Left lung (tissue), 10 donors: ENCODE results near the gene SLCO3A1. TPM values are rescaled to one million over a fixed set of nuclear protein-coding genes. Genes with fewer than 3 reads are reported as not detected.
"Not testable (repeated sequence)": the region's sequence is repeated elsewhere in the genome, so short reads cannot be mapped to it uniquely, and the experiment has no call there.

ENCODE experiments used
- ATAC-seq: fragments of 200-7000 bp; cut with Tn5 transposase; one replicate; pipeline ENCODE4 v1.9.1; 2020; ENCODE audit warnings: moderate library complexity
- DNase-seq, 4 donors: peaks; one replicate each; pipeline ENCODE4 v3.0.0-alpha.2; 2013 to 2020
- H3K27ac ChIP-seq, 2 donors: fragments of 200-600 bp; sonication (generic) in 1 of 2; one replicate each; pipeline versions ENCODE4 v1.5.0 to v1.8.0; 2020 to 2021
- H3K27me3 ChIP-seq, 2 donors: fragments of 200-600 bp; sonication (generic) in 1 of 2; one replicate each; pipeline versions ENCODE4 v1.5.0 to v1.8.0; 2020 to 2021
- H3K36me3 ChIP-seq, 2 donors: fragments of 200-600 bp; sonication (generic) in 1 of 2; one replicate each; pipeline versions ENCODE4 v1.5.0 to v1.8.0; 2020 to 2021
- H3K4me1 ChIP-seq, 2 donors: fragments of 200-600 bp; one replicate each; pipeline ENCODE4 v1.8.0; 2021
- H3K4me3 ChIP-seq, 2 donors: fragments of 200-600 bp; sonication (generic) in 1 of 2; one replicate each; pipeline versions ENCODE4 v1.5.0 to v1.8.0; 2020 to 2021; ENCODE audit warnings: mild to moderate bottlenecking in 1 of 2
- H3K9me3 ChIP-seq, 2 donors: fragments of 200-600 bp; sonication (generic) in 1 of 2; one replicate each; pipeline versions ENCODE4 v1.5.0 to v1.8.0; 2020 to 2021
- intact Hi-C, 2 donors: fragments of 100-400 bp; cut with DNase I; formaldehyde crosslinking; loops; one replicate each; pipeline versions ENCODE4 v1.11.2 to v1.14.2; 2022
- polyA plus RNA-seq, 6 donors: library from polyadenylated mRNA; unstranded; fragments of 120-200 nt; gene quantifications; one replicate each; pipeline ENCODE4 v1.2.1, GENCODE V29; 2013; ENCODE audit not compliant: insufficient read length in 6 of 6
- total RNA-seq, 2 donors: library from RNA; stranded (reverse); fragmentation: NEBNext Ultra II Directional; extraction: Animal tissue kit (Norgen Biotek cat#: 25700); gene quantifications; one replicate each; pipeline ENCODE4 v1.2.1, GENCODE V29; 2021
- TF ChIP-seq, protein P1 (sequence below), 2 donors: fragments of 200-600 bp; sonication (generic) in 1 of 2; IDR thresholded peaks; one replicate each; pipeline versions ENCODE4 v1.5.0 to v1.8.0; 2021; ENCODE audit warnings: antibody characterized with exemption in 2 of 2
- donor health status: DM: no; HTN: yes; CAD: no.
- donor health status: DM: no; HTN: no; CAD: no.

Gene SLCO3A1
- total and polyA plus RNA-seq, 8 donors, result 7.7 to 49.0 (median 11.9) TPM

DNA sequence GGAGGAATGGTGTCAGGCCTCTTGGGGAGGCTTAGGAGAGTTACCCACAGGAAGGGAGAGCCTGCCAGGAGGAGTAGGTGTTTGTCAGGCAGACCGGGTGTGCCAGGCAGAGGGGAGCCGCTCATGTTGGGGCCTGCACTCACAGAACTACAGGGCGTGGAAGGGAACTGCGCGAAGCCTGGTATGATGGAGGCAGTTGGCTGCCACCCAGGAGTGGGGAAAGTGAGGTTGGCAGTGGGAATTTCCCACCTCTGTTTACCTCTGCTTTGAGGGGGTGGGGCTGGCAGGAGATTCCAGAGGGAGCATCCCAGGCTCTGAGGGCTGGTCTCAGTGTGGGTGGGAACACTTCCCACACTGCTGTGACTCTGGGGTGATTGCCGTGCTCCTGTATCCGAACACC, 99.9 kb downstream of the SLCO3A1 start:
- intact Hi-C loops, result no loop called here
- ATAC-seq (no peak), DNase-seq (no peak)
- H3K36me3 ChIP-seq, result no peaks in the 10 kb centered on the region
- no peak overlapping the region for H3K27ac ChIP-seq
- H3K27me3 ChIP-seq, result no peaks in the 10 kb centered on the region
- peaks cover 10 to 62% of the 10 kb centered on the region in 2 donors for H3K4me1 ChIP-seq
- no peaks in the 10 kb centered on the region for H3K9me3 ChIP-seq
- TF ChIP-seq, protein P1, sequence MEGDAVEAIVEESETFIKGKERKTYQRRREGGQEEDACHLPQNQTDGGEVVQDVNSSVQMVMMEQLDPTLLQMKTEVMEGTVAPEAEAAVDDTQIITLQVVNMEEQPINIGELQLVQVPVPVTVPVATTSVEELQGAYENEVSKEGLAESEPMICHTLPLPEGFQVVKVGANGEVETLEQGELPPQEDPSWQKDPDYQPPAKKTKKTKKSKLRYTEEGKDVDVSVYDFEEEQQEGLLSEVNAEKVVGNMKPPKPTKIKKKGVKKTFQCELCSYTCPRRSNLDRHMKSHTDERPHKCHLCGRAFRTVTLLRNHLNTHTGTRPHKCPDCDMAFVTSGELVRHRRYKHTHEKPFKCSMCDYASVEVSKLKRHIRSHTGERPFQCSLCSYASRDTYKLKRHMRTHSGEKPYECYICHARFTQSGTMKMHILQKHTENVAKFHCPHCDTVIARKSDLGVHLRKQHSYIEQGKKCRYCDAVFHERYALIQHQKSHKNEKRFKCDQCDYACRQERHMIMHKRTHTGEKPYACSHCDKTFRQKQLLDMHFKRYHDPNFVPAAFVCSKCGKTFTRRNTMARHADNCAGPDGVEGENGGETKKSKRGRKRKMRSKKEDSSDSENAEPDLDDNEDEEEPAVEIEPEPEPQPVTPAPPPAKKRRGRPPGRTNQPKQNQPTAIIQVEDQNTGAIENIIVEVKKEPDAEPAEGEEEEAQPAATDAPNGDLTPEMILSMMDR (IDR thresholded peaks at IDR 0.05), result no peak
- no peak overlapping the region for H3K4me3 ChIP-seq

GRCh38 chr15:91954292-91954691, 100.8 kb downstream of the SLCO3A1 start:
- Histone ChIP-seq H3K27me3 (no peaks in the 10 kb centered on the region), H3K4me1 (peaks cover 7 to 53% of the 10 kb centered on the region in 2 donors), H3K36me3 (no peaks in the 10 kb centered on the region), H3K4me3 (no peak overlapping the region), H3K27ac (no peak overlapping the region), H3K9me3 (no peaks in the 10 kb centered on the region)
- intact Hi-C loops, result no loop called here
- DNase-seq, result no peak
- TF ChIP-seq, protein P1 (IDR thresholded peaks at IDR 0.05), result no peak
- peak; percentile 30 for ATAC-seq

DNA sequence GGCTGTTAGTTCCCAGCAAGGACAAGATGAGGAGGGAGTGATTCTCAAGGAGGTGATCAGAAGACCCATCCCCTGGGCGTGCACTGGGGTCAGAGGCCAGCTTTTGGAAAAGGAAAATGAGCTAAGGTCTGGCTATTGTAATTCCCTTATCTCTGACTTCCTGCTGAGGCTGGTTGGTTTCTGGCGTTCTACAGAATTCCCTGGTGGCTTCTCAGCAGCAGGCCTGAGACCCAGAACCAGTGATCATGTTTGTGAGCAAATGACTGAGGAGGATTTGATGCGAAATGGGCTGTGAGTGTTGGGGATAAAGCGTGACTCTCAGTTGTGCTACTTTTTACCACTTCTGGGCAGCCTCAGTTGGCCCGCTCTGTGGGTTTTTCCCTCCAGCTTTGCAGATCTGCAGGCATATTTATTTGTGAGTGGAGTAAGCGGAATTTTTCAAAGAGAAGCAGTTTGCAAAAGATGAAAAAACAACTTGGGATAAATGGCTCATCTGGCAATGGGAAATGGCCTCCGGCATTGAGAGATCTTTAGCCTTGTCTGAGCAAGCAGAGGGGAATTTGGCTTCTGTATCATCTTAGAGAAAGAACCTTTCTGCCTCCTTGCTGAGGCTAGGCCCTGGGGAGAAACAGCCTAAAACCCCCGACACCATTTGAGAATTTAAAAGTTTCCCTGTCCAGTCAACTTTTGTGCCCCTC, 102.7 kb downstream of the SLCO3A1 start:
- Histone ChIP-seq H3K27ac (peak overlapping the region; percentile 34 to 51), H3K36me3 (no peaks in the 10 kb centered on the region), H3K4me3 (no peak overlapping the region), H3K27me3 (no peaks in the 10 kb centered on the region), H3K9me3 (no peaks in the 10 kb centered on the region), H3K4me1 (peaks cover 7 to 35% of the 10 kb centered on the region in 2 donors)
- TF ChIP-seq, protein P1 (IDR thresholded peaks at IDR 0.05), result no peak
- peak; percentile 37 for ATAC-seq
- intact Hi-C loops, result no loop called here
- DNase-seq, result no peak

DNA sequence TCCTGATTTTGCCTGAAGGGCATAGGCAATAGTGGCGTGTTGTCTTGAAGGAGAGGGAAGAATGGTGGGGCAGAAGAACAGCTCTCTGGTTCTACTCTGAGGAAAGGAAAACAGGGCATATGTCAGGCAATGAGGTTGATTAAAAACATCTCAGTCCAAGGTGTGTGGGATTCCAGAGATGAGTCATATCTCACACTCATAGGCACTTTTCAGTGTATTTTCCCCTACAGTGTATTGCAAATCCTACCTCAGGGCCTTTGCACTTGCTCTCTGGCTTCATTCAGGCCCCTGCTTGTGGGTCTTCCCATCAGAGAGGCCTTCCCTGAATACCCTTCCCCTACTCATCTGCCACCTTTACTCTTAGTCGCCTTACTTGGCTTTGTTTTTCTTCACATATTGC, 107.8 kb downstream of the SLCO3A1 start:
- no peak for ATAC-seq
- no peak for DNase-seq
- peaks cover 0 to 17% of the 10 kb centered on the region in 2 donors for H3K4me1 ChIP-seq
- H3K9me3 ChIP-seq, result no peaks in the 10 kb centered on the region
- no peak overlapping the region for H3K4me3 ChIP-seq
- intact Hi-C loops, result no loop called here
- TF ChIP-seq, protein P1 (IDR thresholded peaks at IDR 0.05), result no peak
- no peaks in the 10 kb centered on the region for H3K27me3 ChIP-seq
- H3K36me3 ChIP-seq, result no peaks in the 10 kb centered on the region
- no peak overlapping the region for H3K27ac ChIP-seq

DNA sequence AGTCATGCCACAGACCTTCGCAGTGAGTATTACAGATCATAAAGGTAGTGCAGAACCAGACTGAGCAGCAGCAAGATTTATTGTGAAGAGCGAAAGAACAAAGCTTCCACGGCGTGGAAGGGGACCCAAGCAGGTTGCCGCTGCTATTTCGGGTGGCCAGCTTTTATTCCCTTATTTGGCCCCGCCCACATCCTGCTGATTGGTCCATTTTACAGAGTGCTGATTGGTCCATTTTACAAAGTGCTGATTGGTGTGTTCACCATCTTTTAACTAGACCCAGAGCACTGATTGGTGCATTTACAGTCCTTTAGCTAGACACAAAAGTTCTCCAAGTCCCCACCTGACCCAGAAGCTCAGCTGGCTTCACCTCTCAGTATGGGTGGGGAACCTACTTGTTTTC, 110.2 kb downstream of the SLCO3A1 start:
- H3K4me3 ChIP-seq, H3K27me3 ChIP-seq, H3K36me3 ChIP-seq, DNase-seq, H3K27ac ChIP-seq, intact Hi-C loops, H3K9me3 ChIP-seq, ATAC-seq: not testable (repeated sequence)
- H3K4me1 ChIP-seq, result peaks cover 3 to 32% of the 10 kb centered on the region in 2 donors
